NCI-H2107 treated with DMSO at 0.1 percent for 48 hours (cell line): ENCODE measurements around the gene CSPG4.
"Not testable (repeated sequence)": the region's sequence is repeated elsewhere in the genome, so short reads cannot be mapped to it uniquely, and the experiment has no call there.

Source experiments
- DNase-seq: peaks from one replicate; lab custom pipeline; 2025; ENCODE audit not compliant: unreplicated experiment; lab: John Stamatoyannopoulos, UW

CSPG4 gene

GRCh38 chr15:75705854-75706681, 6.6 kb downstream of the CSPG4 start:
- no peak for DNase-seq

GRCh38 chr15:75705375-75705774, 7.3 kb downstream of the CSPG4 start:
- DNase-seq = not testable (repeated sequence)

DNA sequence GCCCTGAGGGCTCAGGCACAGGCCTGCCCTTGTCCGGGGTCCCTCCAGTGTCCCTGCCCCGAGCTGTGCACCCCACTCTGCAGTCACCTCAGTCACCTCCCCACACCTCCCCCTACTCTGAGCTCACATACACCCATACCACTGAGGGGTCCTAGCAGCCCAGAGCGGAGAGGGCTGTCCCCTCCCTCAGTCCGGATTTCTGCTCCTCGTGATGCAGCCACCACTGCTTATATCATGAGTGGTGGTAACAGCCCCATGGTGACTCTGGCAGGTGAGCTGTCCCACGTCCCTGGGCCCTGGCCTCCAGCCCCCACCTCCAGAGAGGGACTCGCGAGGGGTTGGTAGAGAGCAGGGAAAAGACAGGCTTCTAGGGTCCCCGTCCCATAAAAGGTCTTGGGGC, 8.0 kb downstream of the CSPG4 start:
- no peak for DNase-seq

DNA sequence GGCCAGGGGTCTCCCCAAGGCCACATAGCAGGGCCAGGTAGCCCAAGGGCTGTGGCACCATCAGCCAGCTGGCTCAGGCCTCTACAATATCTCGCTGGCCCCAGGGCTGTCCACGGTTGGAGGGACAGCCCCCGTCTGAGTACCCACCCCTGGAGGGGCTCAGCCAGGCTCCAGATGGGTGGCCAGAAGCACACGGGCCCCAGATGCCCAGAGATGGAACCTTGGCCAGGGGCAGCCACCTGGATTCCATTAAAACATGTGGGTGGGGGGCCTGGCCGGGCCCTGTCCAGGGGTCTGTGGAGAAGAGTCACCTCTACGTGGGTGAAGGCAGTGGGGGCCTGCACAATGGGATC, 8.4 kb downstream of the CSPG4 start:
- DNase-seq = no peak

- DNase-seq = not testable (repeated sequence)
Measured at GRCh38 chr15:75703440-75704262, 9.0 kb downstream of the CSPG4 start.

DNA sequence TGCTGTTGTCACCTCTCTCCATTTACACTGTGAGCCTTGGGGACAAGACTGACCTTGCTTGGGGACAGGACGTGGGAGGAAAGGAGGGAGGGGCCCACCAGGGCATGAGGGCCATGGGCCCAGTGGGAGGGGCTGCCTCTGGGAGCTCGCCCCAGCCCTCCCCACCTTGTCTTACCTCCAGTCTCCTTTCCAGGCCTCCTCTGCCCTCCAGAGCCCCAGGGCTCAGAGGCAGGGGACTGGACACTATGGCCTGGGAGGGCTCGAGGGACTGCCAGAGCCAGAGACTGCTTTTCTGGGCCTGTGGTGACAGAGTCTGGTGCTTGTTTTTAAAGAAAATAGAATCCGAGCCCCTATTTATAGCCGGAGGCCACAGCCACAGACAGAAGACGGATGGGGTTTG, 10.2 kb downstream of the CSPG4 start:
- DNase-seq = no peak

DNA sequence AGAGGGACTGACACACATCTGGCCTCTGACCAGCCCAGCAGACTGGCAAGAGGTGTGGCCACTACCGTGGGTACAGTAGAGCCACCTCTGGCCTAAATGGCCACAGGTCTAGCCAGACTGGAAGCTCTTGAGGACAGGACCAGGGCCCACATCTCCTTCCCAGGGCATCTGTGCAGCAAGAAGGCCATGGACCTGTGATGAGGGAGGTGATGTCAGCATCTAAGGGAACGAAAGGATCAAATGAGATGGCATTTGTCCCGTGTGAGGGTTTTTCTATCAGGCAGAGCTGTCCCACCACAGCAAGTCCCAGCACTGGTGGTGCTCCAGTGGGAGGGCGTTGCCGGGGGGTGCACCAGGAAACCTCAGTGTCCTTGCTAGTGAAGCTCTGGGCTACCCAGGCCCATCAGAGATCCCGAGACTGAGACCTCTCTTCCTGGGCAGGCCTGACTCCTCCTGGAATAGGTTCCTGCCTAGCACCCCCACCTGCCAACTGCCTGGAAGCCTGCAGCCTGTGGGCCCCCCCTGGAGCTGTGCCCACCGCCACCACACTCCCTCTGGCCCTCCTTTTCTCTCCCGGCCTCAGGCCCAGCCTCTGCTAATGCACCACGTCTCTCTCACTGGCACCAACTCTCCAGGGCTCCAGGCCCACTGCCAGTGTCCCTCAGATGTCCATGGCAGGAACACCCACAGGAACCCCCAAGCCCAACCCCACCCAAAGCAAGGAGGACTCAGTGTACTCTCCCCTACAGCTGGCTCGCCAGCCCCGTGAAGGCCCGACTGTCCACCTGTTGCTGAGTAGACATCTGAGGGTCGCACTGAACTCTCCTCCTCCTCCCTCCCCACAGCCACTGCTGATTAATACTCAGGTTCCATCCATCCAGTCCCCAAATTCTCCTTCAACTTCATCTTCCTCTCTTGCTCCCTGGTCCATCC, 11.3 kb downstream of the CSPG4 start:
- DNase-seq = not testable (repeated sequence)

DNA sequence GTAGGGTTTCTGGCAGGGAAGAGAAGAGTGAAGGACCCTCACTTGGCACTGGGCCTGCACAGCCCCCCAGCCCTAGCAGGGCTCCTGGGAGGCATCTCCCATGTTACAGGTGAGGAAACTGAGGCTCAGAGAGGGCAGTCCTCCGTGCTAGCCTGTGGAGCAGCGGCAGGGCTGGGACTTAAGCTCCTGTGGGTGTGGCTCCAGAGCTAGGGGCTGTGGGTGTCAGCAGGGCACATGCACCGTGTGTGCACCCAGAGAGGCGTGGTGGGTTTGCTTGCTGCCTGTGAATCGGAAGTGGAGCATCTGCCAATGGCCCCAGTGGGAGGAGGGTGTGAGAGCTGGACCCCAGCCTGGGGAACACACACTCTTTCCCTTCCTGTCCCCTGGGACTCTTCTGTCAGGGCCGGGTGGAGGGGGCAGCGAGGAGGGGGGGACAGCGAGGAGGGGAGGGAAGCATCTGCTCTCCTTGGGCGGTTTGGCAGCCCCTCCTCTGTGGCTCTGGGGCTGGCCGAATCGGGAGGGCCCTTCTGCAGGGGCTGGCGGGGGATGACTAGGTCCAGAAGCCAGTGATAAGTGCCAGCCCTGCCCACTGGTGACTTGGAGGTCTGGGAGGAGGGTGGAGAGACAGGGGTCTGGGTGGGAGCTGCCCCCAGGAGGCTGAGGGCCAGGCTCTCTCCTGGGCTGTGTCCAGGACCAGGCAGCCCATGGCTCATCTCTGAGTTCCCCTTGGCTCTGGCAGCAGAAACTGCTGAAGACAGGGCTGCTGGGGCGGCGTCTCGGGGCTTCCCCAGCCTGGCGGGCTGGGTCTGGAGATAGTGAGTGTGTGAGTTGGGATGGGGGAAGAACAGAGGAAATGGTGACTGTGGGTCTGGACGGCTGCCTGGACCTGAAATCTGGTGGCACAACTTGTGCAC, 12.4 kb downstream of the CSPG4 start:
- DNase-seq = not testable (repeated sequence)

GRCh38 chr15:75699517-75699916, 13.1 kb downstream of the CSPG4 start:
- not testable (repeated sequence) for DNase-seq

DNA sequence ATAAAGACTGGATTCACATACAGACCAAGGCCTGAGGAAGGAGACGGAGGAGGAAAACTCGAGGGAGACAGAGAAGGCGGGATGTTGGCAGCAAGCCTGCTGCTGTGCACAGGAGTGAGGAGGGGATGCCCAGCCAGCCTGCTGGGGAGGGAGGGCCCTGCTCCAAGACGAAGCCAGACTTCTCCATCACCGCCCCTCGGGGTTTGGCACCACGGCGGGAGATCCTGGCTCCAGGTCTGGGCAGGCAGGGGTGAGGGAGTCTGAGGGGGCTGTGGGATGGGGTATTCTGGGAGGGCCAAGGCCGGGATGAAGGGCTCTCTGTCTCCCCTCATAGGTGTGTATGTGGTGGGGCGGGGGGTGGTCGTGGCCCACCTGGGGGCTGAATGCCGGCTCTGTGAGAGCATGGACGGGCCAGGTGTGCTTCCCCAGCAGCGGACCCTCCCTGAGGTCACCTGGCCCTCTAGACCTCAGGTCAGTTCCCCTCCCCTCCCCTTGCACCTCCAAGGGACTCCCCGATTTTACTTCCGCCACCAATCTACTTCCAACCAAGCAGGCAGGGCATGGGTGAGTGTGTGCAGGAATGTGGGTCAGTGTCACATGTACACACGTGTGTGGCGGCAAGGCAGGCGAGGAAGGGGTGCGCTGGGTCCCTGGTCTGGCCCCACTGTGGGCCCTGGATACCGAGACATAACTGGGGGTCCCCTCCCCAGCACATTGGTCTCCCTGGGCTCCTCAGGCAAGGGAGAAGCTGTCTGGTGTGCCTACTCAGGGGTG, 14.5 kb downstream of the CSPG4 start:
- DNase-seq = not testable (repeated sequence)

GRCh38 chr15:75697523-75697922, 15.1 kb downstream of the CSPG4 start:
- no peak for DNase-seq

DNA sequence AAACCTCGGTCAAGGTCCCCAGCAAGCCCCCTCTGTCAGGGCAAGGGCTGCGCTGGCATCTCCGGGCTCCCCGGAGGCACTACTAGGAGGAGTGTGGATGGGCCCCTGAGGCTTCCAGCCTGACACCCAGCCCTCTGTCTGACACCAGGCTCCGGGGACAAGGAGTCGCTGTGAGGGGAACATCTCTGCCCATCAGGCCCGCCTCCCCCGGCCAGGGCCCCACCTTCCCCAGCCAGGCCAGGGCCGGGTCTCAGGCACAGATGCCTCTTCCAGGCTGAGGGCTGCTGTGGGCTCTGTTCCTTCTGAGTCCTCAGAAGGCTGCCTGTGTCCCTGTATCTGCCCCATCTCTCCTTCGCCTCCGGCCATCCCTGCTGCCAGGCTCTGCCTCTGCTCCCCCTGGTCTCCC, 15.8 kb downstream of the CSPG4 start:
- no peak for DNase-seq

GRCh38 chr15:75696311-75696720, 16.3 kb downstream of the CSPG4 start:
- DNase-seq = no peak

GRCh38 chr15:75695634-75696310, 16.9 kb downstream of the CSPG4 start:
- DNase-seq = no peak

DNA sequence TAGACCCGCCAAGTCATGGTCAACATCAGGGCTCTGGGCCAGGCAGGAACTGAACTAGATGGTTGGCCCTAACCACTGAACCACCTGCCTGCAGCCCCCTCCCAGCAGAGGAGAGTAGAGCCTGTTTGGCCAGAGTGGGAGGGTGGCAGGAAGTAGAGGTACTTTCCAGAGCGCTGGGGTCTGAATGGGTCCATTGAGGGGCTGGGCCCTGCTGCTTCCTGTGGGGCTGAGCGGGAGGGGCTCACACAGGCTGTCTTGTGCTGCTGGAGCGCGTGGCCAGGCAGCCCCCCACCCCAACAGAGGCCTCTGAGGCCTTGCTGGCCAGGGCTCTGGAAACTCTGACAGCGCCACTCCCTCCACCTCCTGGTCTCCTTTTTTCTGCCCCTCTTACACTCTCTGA, 17.4 kb downstream of the CSPG4 start:
- no peak for DNase-seq

GRCh38 chr15:75694241-75695182, 18.1 kb downstream of the CSPG4 start:
- peak; percentile 65 for DNase-seq

DNA sequence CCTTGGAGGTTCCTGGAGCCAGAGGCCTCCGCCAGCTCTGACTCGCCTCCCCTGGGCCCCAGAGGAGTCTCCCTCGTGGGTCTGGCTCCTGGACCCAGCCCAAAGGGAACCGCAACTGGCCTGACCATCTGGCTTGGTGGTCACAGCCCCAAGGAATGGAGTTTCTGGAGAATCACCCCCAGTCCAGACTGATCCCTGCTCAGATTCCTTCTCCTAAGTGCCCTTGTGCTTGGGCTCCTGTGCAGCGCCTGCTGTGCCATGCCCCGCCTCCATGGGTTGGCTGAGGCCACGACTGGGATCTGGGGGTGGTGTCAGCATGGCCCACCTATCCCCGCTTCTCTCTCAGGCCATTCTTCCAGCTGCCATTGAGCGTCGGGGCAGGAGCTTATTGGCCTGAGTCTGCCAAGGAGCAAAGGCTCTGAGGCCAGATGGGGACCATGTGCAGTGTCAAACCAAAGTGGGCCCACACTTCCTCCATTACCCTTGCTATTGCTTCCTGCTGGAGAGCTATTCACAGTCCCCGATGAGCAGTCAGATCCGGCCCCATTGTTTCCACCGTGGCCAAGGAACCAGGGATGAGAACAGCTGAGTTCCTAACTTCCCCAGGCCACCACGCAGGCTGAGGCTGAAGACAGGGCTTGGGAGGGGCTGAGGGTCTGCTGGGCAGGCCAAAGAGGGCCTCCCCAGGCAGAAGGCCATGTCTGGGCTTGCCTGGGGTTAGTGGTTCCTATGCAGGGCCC, 19.0 kb downstream of the CSPG4 start:
- DNase-seq = no peak
